Loucy (cell line): ENCODE data around the gene TAF4B.
A peak's percentile ranks its signal among the peaks of the same experiment; 100 is the strongest.

Source experiments
- H2AFZ ChIP-seq: fragments of 200-600 bp; sonication (generic); 2 replicates; pipeline ENCODE4 v1.6.0; 2016; ENCODE audit warnings: antibody characterized with exemption, mild to moderate bottlenecking, low read length, moderate library complexity
- H3F3A ChIP-seq: fragments of 200-600 bp; 2 replicates; pipeline ENCODE4 v1.6.0; 2016; ENCODE audit warnings: antibody characterized with exemption, low read depth, mild to moderate bottlenecking
- H3K27me3 ChIP-seq: fragments of 200-600 bp; sonication (generic); 2 replicates; pipeline ENCODE4 v1.6.1; 2014; ENCODE audit warnings: low read length, mild to moderate bottlenecking; ENCODE audit not compliant: insufficient read depth, poor library complexity, severe bottlenecking
- H3K36me3 ChIP-seq: fragments of 200-600 bp; sonication (generic); 2 replicates; pipeline ENCODE4 v1.6.1; 2016; ENCODE audit warnings: low read length; ENCODE audit not compliant: insufficient read depth
- H3K4me1 ChIP-seq: fragments of 200-600 bp; sonication (generic); 2 replicates; pipeline ENCODE4 v1.5.1; 2014; ENCODE audit warnings: low read length, mild to moderate bottlenecking; ENCODE audit not compliant: insufficient read depth, poor library complexity, severe bottlenecking
- H3K4me2 ChIP-seq: fragments of 200-600 bp; sonication (generic); 2 replicates; pipeline ENCODE4 v1.6.0; 2014; ENCODE audit warnings: antibody characterized with exemption, low read length, low read depth, mild to moderate bottlenecking; ENCODE audit not compliant: poor library complexity, severe bottlenecking
- H3K4me3 ChIP-seq: fragments of 200-600 bp; sonication (generic); 2 replicates; pipeline ENCODE4 v1.5.1; 2014; ENCODE audit warnings: low read length, mild to moderate bottlenecking, mixed read lengths; ENCODE audit not compliant: poor library complexity, severe bottlenecking
- H3K79me2 ChIP-seq: fragments of 200-600 bp; sonication (generic); 2 replicates; pipeline ENCODE4 v1.6.1; 2014; ENCODE audit warnings: low read length; ENCODE audit not compliant: insufficient read depth
- H3K9ac ChIP-seq: fragments of 200-600 bp; sonication (generic); 2 replicates; pipeline ENCODE4 v1.6.0; 2014; ENCODE audit warnings: mild to moderate bottlenecking, low read depth, low read length, moderate library complexity; ENCODE audit not compliant: poor library complexity, severe bottlenecking
- H3K9me2 ChIP-seq: fragments of 200-600 bp; sonication (generic); replicated peaks from 2 replicates; pipeline ENCODE4 v1.6.1; 2016; ENCODE audit warnings: low read depth, low read length, mixed read lengths
- H3K9me3 ChIP-seq: fragments of 200-600 bp; sonication (generic); 2 replicates; pipeline ENCODE4 v1.6.1; 2014; ENCODE audit warnings: mild to moderate bottlenecking, antibody characterized with exemption, low read length, low read depth; ENCODE audit not compliant: insufficient read depth
- H4K20me1 ChIP-seq: fragments of 200-600 bp; sonication (generic); 2 replicates; pipeline ENCODE4 v1.6.0; 2014; ENCODE audit warnings: antibody characterized with exemption, low read length, mild to moderate bottlenecking; ENCODE audit not compliant: insufficient read depth, poor library complexity, severe bottlenecking
- CTCF ChIP-seq: fragments of 200-600 bp; sonication (generic); conservative IDR thresholded peaks from 2 replicates; pipeline ENCODE4 v1.5.1; 2014; ENCODE audit warnings: mild to moderate bottlenecking, antibody characterized with exemption, low read length
- EZH2phosphoT487 ChIP-seq: fragments of 200-600 bp; IDR thresholded peaks from 2 replicates; pipeline ENCODE4 v1.6.1; 2018; ENCODE audit warnings: antibody characterized with exemption, mild to moderate bottlenecking, moderate library complexity, borderline replicate concordance

The TAF4B gene

GRCh38 chr18:26185267-26185666, 41.0 kb upstream of the TAF4B start:
- Histone ChIP-seq H3K4me1 (no peaks in the 10 kb centered on the region), H3K4me2 (no peak overlapping the region)

GRCh38 chr18:26190506-26190905, 35.7 kb upstream of the TAF4B start:
- no peaks in the 10 kb centered on the region for H3K36me3 ChIP-seq
- TF ChIP-seq EZH2phosphoT487 (no peak), CTCF (no peak)
- H3K4me2 ChIP-seq, result peak overlapping the region; percentile 62
- peak overlapping the region; percentile 89 for H2AFZ ChIP-seq
- H3K9ac ChIP-seq, result no peak overlapping the region
- H3K27me3 ChIP-seq, result no peaks in the 10 kb centered on the region
- H3K4me1 ChIP-seq, result peaks cover 6% of the 10 kb centered on the region
- H3F3A ChIP-seq, result no peaks in the 10 kb centered on the region
- no peaks in the 10 kb centered on the region for H3K9me3 ChIP-seq
- no peaks in the 10 kb centered on the region for H4K20me1 ChIP-seq
- peak overlapping the region; percentile 58 for H3K4me3 ChIP-seq
- H3K79me2 ChIP-seq, result no peaks in the 10 kb centered on the region
- H3K9me2 ChIP-seq, result no peaks in the 10 kb centered on the region

More at GRCh38 chr18:26185267-26185666, 41.0 kb upstream of the TAF4B start:
- no peaks in the 10 kb centered on the region for H3F3A ChIP-seq
- no peaks in the 10 kb centered on the region for H3K27me3 ChIP-seq
- H3K9me2 ChIP-seq, result no peaks in the 10 kb centered on the region
- H3K9me3 ChIP-seq, result no peaks in the 10 kb centered on the region
- no peak overlapping the region for H3K9ac ChIP-seq
- no peaks in the 10 kb centered on the region for H4K20me1 ChIP-seq
- no peaks in the 10 kb centered on the region for H3K79me2 ChIP-seq
- H3K36me3 ChIP-seq, result no peaks in the 10 kb centered on the region
- H2AFZ ChIP-seq, result no peak overlapping the region
- TF ChIP-seq CTCF (peak; percentile 59), EZH2phosphoT487 (no peak)
- H3K4me3 ChIP-seq, result no peak overlapping the region

DNA sequence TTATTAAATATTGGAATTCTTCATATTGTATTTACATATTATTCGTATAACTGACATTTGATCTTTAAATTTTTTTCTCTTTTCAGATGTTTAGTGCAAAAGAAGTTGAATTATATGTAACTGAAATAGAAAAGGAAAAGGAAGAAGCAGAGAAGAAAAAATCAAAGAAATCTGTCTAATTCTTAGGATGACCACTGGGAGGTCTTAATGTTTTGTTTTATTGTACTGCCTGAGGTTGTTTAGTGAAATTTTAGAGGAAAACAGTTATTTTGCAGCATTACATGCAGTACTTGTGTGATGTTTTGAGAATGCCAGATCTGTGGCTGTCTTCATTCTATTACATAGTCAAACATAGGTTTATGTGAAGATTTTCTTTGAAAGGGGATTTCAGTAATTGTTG, 34.0 kb upstream of the TAF4B start:
- Histone ChIP-seq H3K79me2 (no peaks in the 10 kb centered on the region), H3K4me3 (no peak overlapping the region), H3F3A (no peaks in the 10 kb centered on the region), H3K9me2 (no peaks in the 10 kb centered on the region), H3K27me3 (no peaks in the 10 kb centered on the region), H3K36me3 (no peaks in the 10 kb centered on the region), H2AFZ (no peak overlapping the region), H3K4me1 (peaks cover 6% of the 10 kb centered on the region), H3K9ac (no peak overlapping the region), H3K9me3 (no peaks in the 10 kb centered on the region), H4K20me1 (no peaks in the 10 kb centered on the region), H3K4me2 (no peak overlapping the region)
- no peak for TF ChIP-seq EZH2phosphoT487
- peak; percentile 39 for TF ChIP-seq CTCF
